HepG2 (cell line): Measurements from ENCODE around the gene SYNGR4. TPM values are rescaled to one million over a fixed set of nuclear protein-coding genes. Genes with fewer than 3 reads are reported as not detected.

ENCODE experiments used
- ATAC-seq: fragments of 200-7000 bp; cut with Tn5 transposase; 3 replicates; pipeline ENCODE4 v1.9.1; 2020; ENCODE audit warnings: mild to moderate bottlenecking, moderate library complexity
- BruUV-seq: library from RNA; stranded (reverse); fragments of 400-500 nt; replicated peaks from 2 replicates; lab custom pipeline; 2021; lab: Mats Ljungman, UMichigan
- CTCF ChIA-PET: fragments of 300-600 bp; formaldehyde crosslinking; extraction: SDS; loops from one replicate; lab custom pipeline; 2021; ENCODE audit warnings: low total read pairs, inconsistent platforms, low intra/inter-chr PET ratio; lab: Yijun Ruan, JAX
- POLR2A ChIA-PET: fragments of 350-600 bp; sonication (Branson Sonifier 250); formaldehyde crosslinking; loops from one replicate; lab custom pipeline; 2020; ENCODE audit warnings: antibody characterized with exemption, inconsistent platforms; lab: Yijun Ruan, JAX
- DNase-seq: peaks from one replicate; pipeline ENCODE4 v3.0.0-alpha.2; 2015; ENCODE audit warnings: low spot score
- FAIRE-seq: peaks from 3 replicates; lab custom pipeline; 2011; peaks lifted over from hg19 to GRCh38; lab: Jason Lieb, UNC
- H2AFZ ChIP-seq: one replicate; pipeline ENCODE4 v1.6.1; 2011; ENCODE audit warnings: low read length, inconsistent platforms
- H3K27ac ChIP-seq: fragments of 300-600 bp; 3 replicates; pipeline ENCODE4 v1.8.0; 2011; ENCODE audit warnings: mixed run types, mild to moderate bottlenecking, mixed read lengths, low read length, inconsistent platforms; ENCODE audit not compliant: insufficient read depth; ENCODE audit errors: extremely low read length
- H3K27me3 ChIP-seq, 2 experiments: fragments of 200-600 bp in 1 of 2; 2 replicates in 1 of 2; 3 replicates in 1 of 2; pipeline versions ENCODE4 v1.6.0 to v1.8.0; 2011; ENCODE audit warnings: low read length in 2 of 2, mild to moderate bottlenecking in 2 of 2, moderate library complexity in 2 of 2, inconsistent platforms in 1 of 2; ENCODE audit not compliant: insufficient read depth in 2 of 2, control insufficient read depth in 1 of 2
- H3K36me3 ChIP-seq, 2 experiments: fragments of 200-600 bp in 1 of 2; replicated peaks in 1 of 2; 2 replicates in 1 of 2; 3 replicates in 1 of 2; pipeline versions ENCODE4 v1.5.1 to v1.8.0; 2011; ENCODE audit warnings: low read length in 2 of 2, inconsistent platforms in 1 of 2; ENCODE audit not compliant: insufficient read depth in 2 of 2, control insufficient read depth in 1 of 2
- H3K4me1 ChIP-seq: 2 replicates; pipeline ENCODE4 v1.5.1; 2012; ENCODE audit warnings: low read length, inconsistent platforms; ENCODE audit not compliant: insufficient read depth
- H3K4me2 ChIP-seq: 2 replicates; pipeline ENCODE4 v1.6.0; 2011; ENCODE audit warnings: low read depth, low read length, inconsistent platforms
- H3K4me3 ChIP-seq, 3 experiments: fragments of 200-600 bp in 1 of 3; sonication (generic), shearing (Covaris generic) in 1 of 3; replicated peaks in 1 of 3; 2 replicates each; pipeline ENCODE4 v1.5.1; 2011 to 2016; ENCODE audit warnings: low read length in 3 of 3, inconsistent platforms in 2 of 3, low read depth in 2 of 3, mild to moderate bottlenecking in 2 of 3, control low read depth in 1 of 3, mixed read lengths in 1 of 3; ENCODE audit not compliant: insufficient read depth in 1 of 3
- H3K79me2 ChIP-seq: one replicate; pipeline ENCODE4 v1.6.1; 2011; ENCODE audit warnings: low read length, inconsistent platforms; ENCODE audit not compliant: insufficient read depth
- H3K9ac ChIP-seq: 2 replicates; pipeline ENCODE4 v1.6.0; 2011; ENCODE audit warnings: mild to moderate bottlenecking, low read depth, low read length, inconsistent platforms; ENCODE audit not compliant: insufficient read depth
- H3K9me3 ChIP-seq: 2 replicates; pipeline ENCODE4 v1.5.1; 2012; ENCODE audit warnings: mild to moderate bottlenecking, low read length
- H4K20me1 ChIP-seq: 2 replicates; pipeline ENCODE4 v1.6.0; 2011; ENCODE audit warnings: inconsistent platforms, mild to moderate bottlenecking, low read length, moderate library complexity; ENCODE audit not compliant: insufficient read depth
- BHLHE40 ChIP-seq: IDR thresholded peaks from 2 replicates; pipeline ENCODE4 v1.6.1; 2011; ENCODE audit warnings: low read length, improper control_type of control experiment
- BORCS8-MEF2B ChIP-seq: sonication (generic); formaldehyde crosslinking; IDR thresholded peaks from 2 replicates; pipeline ENCODE4 v1.8.0; 2022; ENCODE audit warnings: mild to moderate bottlenecking, missing genetic modification reagents
- FOXP1 ChIP-seq, 2 experiments: fragments of 450-650 bp in 1 of 2; IDR thresholded peaks; 2 replicates each; pipeline ENCODE4 v1.6.1; 2017 to 2018; ENCODE audit warnings: antibody characterized with exemption in 1 of 2
- GTF2F1 ChIP-seq: fragments of 150-350 bp; IDR thresholded peaks from 2 replicates; pipeline ENCODE4 v1.6.1; 2014; ENCODE audit warnings: low read length
- GZF1 ChIP-seq: sonication (generic); formaldehyde crosslinking; IDR thresholded peaks from 2 replicates; pipeline ENCODE4 v1.5.1; 2020; ENCODE audit warnings: mild to moderate bottlenecking, missing genetic modification reagents
- PAWR ChIP-seq: sonication (generic); formaldehyde crosslinking; IDR thresholded peaks from 2 replicates; pipeline ENCODE4 v1.4.0; 2020; ENCODE audit warnings: missing genetic modification reagents, mild to moderate bottlenecking, borderline replicate concordance
- PRPF4 ChIP-seq: fragments of 200-400 bp; formaldehyde crosslinking; IDR thresholded peaks from 2 replicates; pipeline ENCODE4 v1.6.1; 2016; ENCODE audit warnings: low read length, low read depth; ENCODE audit not compliant: poor library complexity, severe bottlenecking
- RARG ChIP-seq: sonication (generic); formaldehyde crosslinking; IDR thresholded peaks from 2 replicates; pipeline ENCODE4 v1.4.0; 2020; ENCODE audit warnings: low read depth, mild to moderate bottlenecking, missing genetic modification reagents
- RFXANK ChIP-seq: IDR thresholded peaks from 2 replicates; pipeline ENCODE4 v1.6.1; 2016
- RFXAP ChIP-seq: sonication (generic); formaldehyde crosslinking; IDR thresholded peaks from 2 replicates; pipeline ENCODE4 v1.4.0; 2020; ENCODE audit warnings: missing genetic modification reagents, borderline replicate concordance
- ZNF335 ChIP-seq: sonication (generic); formaldehyde crosslinking; IDR thresholded peaks from 2 replicates; pipeline ENCODE4 v1.4.0; 2020; ENCODE audit warnings: missing genetic modification reagents
- WGBS: methylation state at CpG from one replicate; pipeline ENCODE4 v1.1.6; 2017; ENCODE audit warnings: low lambda C conversion rate; 5-methylcytosine and 5-hydroxymethylcytosine counted together
- in situ Hi-C: cut with HindIII; loops from 2 replicates; pipeline ENCODE4 v1.10.0; 2017; ENCODE audit warnings: low pct_unique_long_range_greater_than_20kb; ENCODE audit not compliant: extremely low pct_ligation_motif_present
- intact Hi-C: fragments of 100-400 bp; cut with micrococcal nuclease; formaldehyde crosslinking; loops from one replicate; pipeline ENCODE4 v1.10.0; 2022; ENCODE audit not compliant: unreplicated experiment
- polyA plus RNA-seq, 8 experiments: library from polyadenylated mRNA; depleted of rRNA in 3 of 8; stranded (reverse) in 7 of 8; unstranded in 1 of 8; fragments of >200 nt; fragmentation: Illumina TruSeq in 4 of 8; extraction: Trizol in 4 of 8; gene quantifications; 2 replicates each; pipeline versions ENCODE4 v1.2.1 to v1.2.3, GENCODE V29; 2011 to 2016; ENCODE audit warnings: low read depth in 4 of 8, missing spikeins in 1 of 8, mixed read lengths in 1 of 8; ENCODE audit not compliant: insufficient read depth in 1 of 8
- total RNA-seq, 5 experiments: library from RNA; depleted of rRNA; stranded (reverse); fragments of >200 nt; fragmentation: Illumina TruSeq; extraction: Trizol; gene quantifications; 2 replicates each; pipeline ENCODE4 v1.2.3, GENCODE V29; 2016; ENCODE audit warnings: low read depth in 1 of 5
- TF ChIP-seq, protein P1 (sequence below): sonication (generic); formaldehyde crosslinking; conservative IDR thresholded peaks from 2 replicates; pipeline ENCODE4 v1.4.0; 2020; ENCODE audit warnings: mild to moderate bottlenecking, missing genetic modification reagents, moderate library complexity
- TF ChIP-seq, protein P2 (sequence below): sonication (generic); formaldehyde crosslinking; IDR thresholded peaks from 2 replicates; pipeline ENCODE4 v1.5.1; 2020; ENCODE audit warnings: mild to moderate bottlenecking, missing genetic modification reagents, moderate library complexity

The SYNGR4 gene
- total and polyA plus RNA-seq, 2 of the 13 experiments (the other 11 are each of a cell fraction or from before 2014, with no cell fraction given), result not detected

DNA sequence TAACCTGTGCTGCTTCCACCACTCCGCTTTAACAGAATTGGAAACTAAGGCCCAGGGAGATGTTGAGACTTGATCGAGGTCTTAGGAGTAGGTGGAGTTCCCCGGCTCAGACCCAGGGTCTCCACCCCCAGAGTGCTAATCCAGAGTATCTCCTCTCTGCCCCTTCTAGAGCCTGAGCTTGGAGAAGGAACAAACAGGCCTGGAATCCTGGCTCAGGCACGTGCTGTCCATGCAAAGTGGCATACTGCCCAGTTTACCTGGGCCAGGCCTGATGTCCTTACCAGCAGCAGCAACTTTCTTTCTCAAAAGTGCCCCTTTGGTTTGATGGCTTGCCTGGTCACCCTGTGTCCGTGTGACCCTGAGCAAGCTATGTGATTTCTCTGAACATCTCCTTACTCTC lies 3.7 kb downstream of the SYNGR4 start:
- Histone ChIP-seq H3K9ac (no peak overlapping the region), H3K27ac (no peak overlapping the region), H2AFZ (peak overlapping the region; percentile 54), H3K79me2 (no peaks in the 10 kb centered on the region), H4K20me1 (no peaks in the 10 kb centered on the region), H3K9me3 (no peaks in the 10 kb centered on the region), H3K36me3 (no peaks in the 10 kb centered on the region), H3K4me3 (no peak overlapping the region), H3K4me1 (peaks cover 55% of the 10 kb centered on the region), H3K27me3 (no peaks in the 10 kb centered on the region), H3K4me2 (no peak overlapping the region)
- intact Hi-C loops, result no loop called here
- DNase-seq (no peak), ATAC-seq (no peak), FAIRE-seq (no peak)
- TF ChIP-seq BHLHE40 (peak; percentile 70), GZF1 (CRISPR knock-in tag) (no peak)
- TF ChIP-seq, protein P1, sequence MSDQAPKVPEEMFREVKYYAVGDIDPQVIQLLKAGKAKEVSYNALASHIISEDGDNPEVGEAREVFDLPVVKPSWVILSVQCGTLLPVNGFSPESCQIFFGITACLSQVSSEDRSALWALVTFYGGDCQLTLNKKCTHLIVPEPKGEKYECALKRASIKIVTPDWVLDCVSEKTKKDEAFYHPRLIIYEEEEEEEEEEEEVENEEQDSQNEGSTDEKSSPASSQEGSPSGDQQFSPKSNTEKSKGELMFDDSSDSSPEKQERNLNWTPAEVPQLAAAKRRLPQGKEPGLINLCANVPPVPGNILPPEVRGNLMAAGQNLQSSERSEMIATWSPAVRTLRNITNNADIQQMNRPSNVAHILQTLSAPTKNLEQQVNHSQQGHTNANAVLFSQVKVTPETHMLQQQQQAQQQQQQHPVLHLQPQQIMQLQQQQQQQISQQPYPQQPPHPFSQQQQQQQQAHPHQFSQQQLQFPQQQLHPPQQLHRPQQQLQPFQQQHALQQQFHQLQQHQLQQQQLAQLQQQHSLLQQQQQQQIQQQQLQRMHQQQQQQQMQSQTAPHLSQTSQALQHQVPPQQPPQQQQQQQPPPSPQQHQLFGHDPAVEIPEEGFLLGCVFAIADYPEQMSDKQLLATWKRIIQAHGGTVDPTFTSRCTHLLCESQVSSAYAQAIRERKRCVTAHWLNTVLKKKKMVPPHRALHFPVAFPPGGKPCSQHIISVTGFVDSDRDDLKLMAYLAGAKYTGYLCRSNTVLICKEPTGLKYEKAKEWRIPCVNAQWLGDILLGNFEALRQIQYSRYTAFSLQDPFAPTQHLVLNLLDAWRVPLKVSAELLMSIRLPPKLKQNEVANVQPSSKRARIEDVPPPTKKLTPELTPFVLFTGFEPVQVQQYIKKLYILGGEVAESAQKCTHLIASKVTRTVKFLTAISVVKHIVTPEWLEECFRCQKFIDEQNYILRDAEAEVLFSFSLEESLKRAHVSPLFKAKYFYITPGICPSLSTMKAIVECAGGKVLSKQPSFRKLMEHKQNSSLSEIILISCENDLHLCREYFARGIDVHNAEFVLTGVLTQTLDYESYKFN, result no peak
- BruUV-seq, result no TSS peak
- in situ Hi-C loops, result no loop called here
- ChIA-PET CTCF (no interaction called here), POLR2A (interaction anchor here (0.8 kb wide), 1 partner anchor 23 kb away, joined by 3 read pairs; no protein-coding TSS in a partner anchor)
- 30% methylated on average over 4 of the region's 5 CpGs for WGBS

GRCh38 chr19:48368936-48369335 lies 4.8 kb downstream of the SYNGR4 start:
- Histone ChIP-seq H3K4me2 (no peak overlapping the region), H3K27me3 (no peaks in the 10 kb centered on the region), H2AFZ (no peak overlapping the region), H3K9ac (no peak overlapping the region), H3K9me3 (no peaks in the 10 kb centered on the region), H3K79me2 (no peaks in the 10 kb centered on the region), H3K4me1 (peaks cover 61% of the 10 kb centered on the region), H4K20me1 (no peaks in the 10 kb centered on the region), H3K27ac (no peak overlapping the region), H3K4me3 (no peak overlapping the region), H3K36me3 (no peaks in the 10 kb centered on the region)
- no peak for FAIRE-seq
- intact Hi-C loops (no loop called here), in situ Hi-C loops (no loop called here)
- ChIA-PET CTCF (no interaction called here), POLR2A (no interaction called here)
- DNase-seq, result no peak
- 38% methylated on average over 12 of the region's 14 CpGs for WGBS
- no peak for ATAC-seq
- no TSS peak for BruUV-seq
- TF ChIP-seq PAWR (no peak), RFXANK (no peak), BORCS8-MEF2B (CRISPR knock-in tag) (no peak), ZNF335 (no peak), FOXP1 (IDR thresholded peaks at IDR 0.05) (no peak), FOXP1 (CRISPR knock-in tag; IDR thresholded peaks at IDR 0.05) (no peak), PRPF4 (no peak), RFXAP (CRISPR knock-in tag) (no peak), GTF2F1 (no peak), RARG (CRISPR knock-in tag) (no peak)
- TF ChIP-seq, protein P2, sequence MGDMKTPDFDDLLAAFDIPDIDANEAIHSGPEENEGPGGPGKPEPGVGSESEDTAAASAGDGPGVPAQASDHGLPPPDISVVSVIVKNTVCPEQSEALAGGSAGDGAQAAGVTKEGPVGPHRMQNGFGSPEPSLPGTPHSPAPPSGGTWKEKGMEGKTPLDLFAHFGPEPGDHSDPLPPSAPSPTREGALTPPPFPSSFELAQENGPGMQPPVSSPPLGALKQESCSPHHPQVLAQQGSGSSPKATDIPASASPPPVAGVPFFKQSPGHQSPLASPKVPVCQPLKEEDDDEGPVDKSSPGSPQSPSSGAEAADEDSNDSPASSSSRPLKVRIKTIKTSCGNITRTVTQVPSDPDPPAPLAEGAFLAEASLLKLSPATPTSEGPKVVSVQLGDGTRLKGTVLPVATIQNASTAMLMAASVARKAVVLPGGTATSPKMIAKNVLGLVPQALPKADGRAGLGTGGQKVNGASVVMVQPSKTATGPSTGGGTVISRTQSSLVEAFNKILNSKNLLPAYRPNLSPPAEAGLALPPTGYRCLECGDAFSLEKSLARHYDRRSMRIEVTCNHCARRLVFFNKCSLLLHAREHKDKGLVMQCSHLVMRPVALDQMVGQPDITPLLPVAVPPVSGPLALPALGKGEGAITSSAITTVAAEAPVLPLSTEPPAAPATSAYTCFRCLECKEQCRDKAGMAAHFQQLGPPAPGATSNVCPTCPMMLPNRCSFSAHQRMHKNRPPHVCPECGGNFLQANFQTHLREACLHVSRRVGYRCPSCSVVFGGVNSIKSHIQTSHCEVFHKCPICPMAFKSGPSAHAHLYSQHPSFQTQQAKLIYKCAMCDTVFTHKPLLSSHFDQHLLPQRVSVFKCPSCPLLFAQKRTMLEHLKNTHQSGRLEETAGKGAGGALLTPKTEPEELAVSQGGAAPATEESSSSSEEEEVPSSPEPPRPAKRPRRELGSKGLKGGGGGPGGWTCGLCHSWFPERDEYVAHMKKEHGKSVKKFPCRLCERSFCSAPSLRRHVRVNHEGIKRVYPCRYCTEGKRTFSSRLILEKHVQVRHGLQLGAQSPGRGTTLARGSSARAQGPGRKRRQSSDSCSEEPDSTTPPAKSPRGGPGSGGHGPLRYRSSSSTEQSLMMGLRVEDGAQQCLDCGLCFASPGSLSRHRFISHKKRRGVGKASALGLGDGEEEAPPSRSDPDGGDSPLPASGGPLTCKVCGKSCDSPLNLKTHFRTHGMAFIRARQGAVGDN, result no peak
